ENCODE measurements around the gene MTG2. TPM values are rescaled to one million over a fixed set of nuclear protein-coding genes. Genes with fewer than 3 reads are reported as not detected.

Gene MTG2
- total and polyA plus RNA-seq, 2 of the 4 experiments (the other 2 are of a cell fraction), result 11.5 to 25.2 TPM

DNA sequence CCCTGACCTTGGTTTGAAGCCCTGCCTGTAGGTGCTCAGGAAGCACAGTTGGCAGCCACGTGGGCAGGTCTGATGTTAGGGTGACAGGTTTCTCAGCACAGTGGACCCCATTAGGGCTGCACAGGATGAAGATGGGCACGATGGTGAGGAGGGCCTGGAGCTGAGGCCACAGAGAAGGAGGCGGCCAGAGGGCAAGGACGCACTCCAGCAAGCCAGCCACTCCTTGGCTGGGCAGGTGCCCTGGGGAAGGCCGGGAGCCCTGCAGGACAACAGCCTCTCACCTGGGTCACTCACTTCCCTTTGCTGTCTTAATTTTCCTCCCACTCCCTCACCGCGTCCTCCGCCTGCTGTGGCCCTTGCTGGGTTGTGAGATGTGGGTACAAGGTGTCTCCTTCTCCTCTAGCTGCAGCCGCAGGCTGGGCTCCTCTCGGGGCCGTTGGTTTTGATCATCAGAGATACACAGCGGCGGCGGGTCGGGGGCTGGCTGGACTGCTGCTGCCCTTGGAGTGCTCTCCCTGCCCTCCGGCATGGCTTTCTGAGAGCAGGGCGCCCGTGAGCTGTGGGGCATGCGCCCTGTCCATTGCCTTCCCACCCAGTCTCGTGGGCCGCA lies 61.2 kb downstream of the MTG2 start:
- no peak overlapping the region for H3K23ac ChIP-seq (ENCODE audit: low read depth, low read length)
- no peak overlapping the region for H3K27ac ChIP-seq (ENCODE audit: insufficient read depth, low read length)
- no peak overlapping the region for H2AFZ ChIP-seq (replicated peaks; ENCODE audit: low read length, poor library complexity)
- dilution Hi-C loops (cut with HindIII; ENCODE audit: low sequenced_read_pairs, unreplicated experiment) (no loop called here), in situ Hi-C loops (cut with MboI; ENCODE audit: low sequenced_read_pairs) (no loop called here), intact Hi-C loops (cut with micrococcal nuclease) (no loop called here)
- H3K4ac ChIP-seq (ENCODE audit: low read depth, low read length), result no peak overlapping the region
- H2BK120ac ChIP-seq (ENCODE audit: low read depth, low read length), result no peak overlapping the region
- peaks cover 4% of the 10 kb centered on the region for H3K4me1 ChIP-seq (ENCODE audit: control insufficient read depth, insufficient read depth, low read length)
- ChIA-PET CTCF (no interaction called here), POLR2A (ENCODE audit: unreplicated experiment) (no interaction called here)
- no peak overlapping the region for H4K91ac ChIP-seq (ENCODE audit: insufficient read depth, low read depth, low read length)
- peaks cover 13% of the 10 kb centered on the region for H3K9me1 ChIP-seq (ENCODE audit: insufficient read depth, low read length)
- H3K36me3 ChIP-seq (ENCODE audit: control insufficient read depth, insufficient read depth, low read length), result peaks cover 21% of the 10 kb centered on the region; the same call in 1 of the 2 replicates
- no peak overlapping the region for H3K18ac ChIP-seq (ENCODE audit: low read depth, low read length)
- no TSS peak for BruUV-seq (replicated peaks)
- H3K56ac ChIP-seq (ENCODE audit: extremely low read depth, insufficient read depth, low read length), result no peak overlapping the region
- no peak overlapping the region for H2AK5ac ChIP-seq (ENCODE audit: low read depth, low read length)
- no peak overlapping the region for H3K4me2 ChIP-seq (ENCODE audit: low read depth, low read length)
- H2BK5ac ChIP-seq (ENCODE audit: low read depth, low read length, poor library complexity, severe bottlenecking), result no peak overlapping the region
- H3K27me3 ChIP-seq (ENCODE audit: control insufficient read depth, insufficient read depth, low read length), result no peaks in the 10 kb centered on the region
- TF ChIP-seq NFE2L2 (IDR thresholded peaks at IDR 0.05; ENCODE audit: low read depth, low read length), result no peak
- TF ChIP-seq CEBPB (IDR thresholded peaks at IDR 0.05; ENCODE audit: low read depth, low read length), result no peak
- TF ChIP-seq RAD21 (IDR thresholded peaks at IDR 0.05; ENCODE audit: low read length), result no peak
- no peak for TF ChIP-seq RCOR1 (IDR thresholded peaks at IDR 0.05; ENCODE audit: insufficient replicate concordance, low read length)
- no peak for TF ChIP-seq CTCF (conservative IDR thresholded peaks at IDR 0.05; ENCODE audit: low read depth, low read length)
- no peak for TF ChIP-seq MXI1 (IDR thresholded peaks at IDR 0.05; ENCODE audit: borderline replicate concordance, low read depth, low read length)
- TF ChIP-seq, protein P1, sequence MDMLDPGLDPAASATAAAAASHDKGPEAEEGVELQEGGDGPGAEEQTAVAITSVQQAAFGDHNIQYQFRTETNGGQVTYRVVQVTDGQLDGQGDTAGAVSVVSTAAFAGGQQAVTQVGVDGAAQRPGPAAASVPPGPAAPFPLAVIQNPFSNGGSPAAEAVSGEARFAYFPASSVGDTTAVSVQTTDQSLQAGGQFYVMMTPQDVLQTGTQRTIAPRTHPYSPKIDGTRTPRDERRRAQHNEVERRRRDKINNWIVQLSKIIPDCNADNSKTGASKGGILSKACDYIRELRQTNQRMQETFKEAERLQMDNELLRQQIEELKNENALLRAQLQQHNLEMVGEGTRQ (IDR thresholded peaks at IDR 0.05; ENCODE audit: low read depth, low read length), result no peak
- DNase-seq, result no peak
- H4K5ac ChIP-seq (ENCODE audit: low read depth, low read length), result no peak overlapping the region
- H3K4me3 ChIP-seq (ENCODE audit: insufficient read depth, low read depth, low read length), result no peak overlapping the region
- no peak overlapping the region for H4K8ac ChIP-seq (ENCODE audit: low read depth in 2 of 2, low read length in 2 of 2)
- no peak overlapping the region for H2BK20ac ChIP-seq (ENCODE audit: low read depth, low read length)
- peaks cover 93% of the 10 kb centered on the region for H4K20me1 ChIP-seq (ENCODE audit: insufficient read depth, low read length)
- H3K79me1 ChIP-seq (ENCODE audit: low read depth in 1 of 2, low read length in 2 of 2), result peaks cover 22 to 87% of the 10 kb centered on the region in 2 experiments
- H2AK9ac ChIP-seq (replicated peaks; ENCODE audit: low read depth, low read length, poor library complexity), result no peak overlapping the region
- no peak overlapping the region for H2BK15ac ChIP-seq (ENCODE audit: low read depth, low read length)
- H3K9me3 ChIP-seq (ENCODE audit: control insufficient read depth, insufficient read depth, low read length), result no peaks in the 10 kb centered on the region
- no peak overlapping the region for H3K14ac ChIP-seq (replicated peaks; ENCODE audit: low read depth, low read length)
- no peak for ATAC-seq (ENCODE audit: low read depth)
- WGBS, 2 experiments (ENCODE audit: extremely low coverage in 2 of 2, insufficient read length in 1 of 2), result 79% methylated on average over 4 of the region's 21 CpGs; no CpG with 5 or more reads in 1 of the 2 experiments
- H3K9ac ChIP-seq (ENCODE audit: low read depth, low read length), result no peak overlapping the region

Measured in IMR-90 (cell line).